ENCODE data around the gene PAK2. TPM values are rescaled to one million over a fixed set of nuclear protein-coding genes. Genes with fewer than 3 reads are reported as not detected.
"Not testable (repeated sequence)": the region's sequence is repeated elsewhere in the genome, so short reads cannot be mapped to it uniquely, and the experiment has no call there.

PAK2 gene
- total and polyA plus RNA-seq, 12 donors, result 15.3 to 62.0 (median 46.8) TPM

- no peak for DNase-seq
- Histone ChIP-seq H3K36me3 (replicated peaks in 1 of 2) (no peaks in the 10 kb centered on the region), H3K4me1 (replicated peaks in 1 of 2) (peaks cover 7 to 9% of the 10 kb centered on the region in 2 donors), H3K27me3 (no peaks in the 10 kb centered on the region), H3K9me3 (replicated peaks in 1 of 3) (no peaks in the 10 kb centered on the region), H3K4me3 (no peak overlapping the region), H3K27ac (no peak overlapping the region)
- no peak for TF ChIP-seq POLR2A (IDR thresholded peaks at IDR 0.05)
- TF ChIP-seq, protein P1, sequence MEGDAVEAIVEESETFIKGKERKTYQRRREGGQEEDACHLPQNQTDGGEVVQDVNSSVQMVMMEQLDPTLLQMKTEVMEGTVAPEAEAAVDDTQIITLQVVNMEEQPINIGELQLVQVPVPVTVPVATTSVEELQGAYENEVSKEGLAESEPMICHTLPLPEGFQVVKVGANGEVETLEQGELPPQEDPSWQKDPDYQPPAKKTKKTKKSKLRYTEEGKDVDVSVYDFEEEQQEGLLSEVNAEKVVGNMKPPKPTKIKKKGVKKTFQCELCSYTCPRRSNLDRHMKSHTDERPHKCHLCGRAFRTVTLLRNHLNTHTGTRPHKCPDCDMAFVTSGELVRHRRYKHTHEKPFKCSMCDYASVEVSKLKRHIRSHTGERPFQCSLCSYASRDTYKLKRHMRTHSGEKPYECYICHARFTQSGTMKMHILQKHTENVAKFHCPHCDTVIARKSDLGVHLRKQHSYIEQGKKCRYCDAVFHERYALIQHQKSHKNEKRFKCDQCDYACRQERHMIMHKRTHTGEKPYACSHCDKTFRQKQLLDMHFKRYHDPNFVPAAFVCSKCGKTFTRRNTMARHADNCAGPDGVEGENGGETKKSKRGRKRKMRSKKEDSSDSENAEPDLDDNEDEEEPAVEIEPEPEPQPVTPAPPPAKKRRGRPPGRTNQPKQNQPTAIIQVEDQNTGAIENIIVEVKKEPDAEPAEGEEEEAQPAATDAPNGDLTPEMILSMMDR (IDR thresholded peaks at IDR 0.05), result no peak
- intact Hi-C loops (cut with DNase I), result no loop called here
- WGBS, 4 donors, result 92 to 95% (median 94%) methylated on average over 8 of the region's 8 CpGs
These were observed 32.1 kb upstream of the PAK2 start for GRCh38 chr3:196707566-196707965.

DNA sequence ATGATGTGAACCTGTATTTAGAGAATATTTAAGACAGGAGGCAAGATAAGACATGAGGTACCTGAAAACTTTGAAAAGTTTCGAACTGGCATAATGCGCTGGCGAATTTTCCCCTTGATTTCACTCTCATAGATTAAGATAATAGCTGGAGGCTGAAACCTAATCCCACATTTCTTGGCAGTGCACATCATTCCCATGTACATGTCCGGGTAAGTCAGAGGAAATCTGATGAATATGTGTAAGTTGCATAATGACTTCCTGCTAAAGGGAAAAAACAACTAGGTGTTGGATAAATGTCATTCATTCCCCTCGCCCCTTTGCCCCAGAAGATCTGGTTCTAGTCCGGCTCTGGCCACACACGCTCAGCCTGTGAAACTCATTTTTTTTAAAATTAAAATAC, 31.2 kb upstream of the PAK2 start:
- 82 to 89% (median 84%) methylated on average over 7 of the region's 7 CpGs for WGBS, 4 donors
- DNase-seq, result no peak

GRCh38 chr3:196711838-196712513, 27.7 kb upstream of the PAK2 start, which contains the start of the genes CEP19 and PIGX:
Gene CEP19 (minus strand): TSS chr3:196712250. CDS start chr3:196708657, 3,593 bp downstream.
Gene PIGX (plus strand): TSS chr3:196712377.
- H3K27me3 ChIP-seq, result no peaks in the 10 kb centered on the region
- TF ChIP-seq, protein P1 (IDR thresholded peaks at IDR 0.05), result peak in 3 of 6 experiments; percentile 32 to 41 (median 40)
- peak; percentile 19 to 82 for TF ChIP-seq POLR2A (IDR thresholded peaks at IDR 0.05)
- H3K36me3 ChIP-seq (replicated peaks in 1 of 2), result no peaks in the 10 kb centered on the region
- peak; percentile 82 to 91 (median 86) for DNase-seq
- peak within 1 kb of the TSS; percentile 34 to 92 (median 84) for H3K4me3 ChIP-seq
- peak within 1 kb of the TSS; percentile 65 to 97 (median 94) for H3K27ac ChIP-seq
- H3K9me3 ChIP-seq (replicated peaks in 1 of 3), result no peaks in the 10 kb centered on the region
- intact Hi-C loops (cut with DNase I), result no loop called here
- 0 to 7% (median 0%) methylated on average over 3 to 68 of the region's 68 CpGs for WGBS, 4 donors
- H3K4me1 ChIP-seq (replicated peaks in 1 of 2), result peaks cover 14 to 15% of the 10 kb centered on the region in 2 donors

More for the DNA sequence above, 31.2 kb upstream of the PAK2 start:
- TF ChIP-seq, protein P1 (IDR thresholded peaks at IDR 0.05), result no peak
- no peak for TF ChIP-seq POLR2A (IDR thresholded peaks at IDR 0.05)
- no peaks in the 10 kb centered on the region for H3K36me3 ChIP-seq (replicated peaks in 1 of 2)
- H3K27ac ChIP-seq, result no peak overlapping the region
- H3K4me3 ChIP-seq, result no peak overlapping the region
- peaks cover 14% of the 10 kb centered on the region in 2 donors for H3K4me1 ChIP-seq (replicated peaks in 1 of 2)
- intact Hi-C loops (cut with DNase I), result no loop called here
- no peaks in the 10 kb centered on the region for H3K9me3 ChIP-seq (replicated peaks in 1 of 3)
- H3K27me3 ChIP-seq, result no peaks in the 10 kb centered on the region

- peak overlapping the region; percentile 65 to 97 (median 94) for H3K27ac ChIP-seq
- H3K36me3 ChIP-seq (replicated peaks in 1 of 2), result no peaks in the 10 kb centered on the region
- TF ChIP-seq, protein P1 (IDR thresholded peaks at IDR 0.05), result peak in 1 of 6 experiments; percentile 9
- TF ChIP-seq POLR2A (IDR thresholded peaks at IDR 0.05), result no peak
- peak; percentile 57 to 79 (median 71) for DNase-seq
- peaks cover 14 to 15% of the 10 kb centered on the region in 2 donors for H3K4me1 ChIP-seq (replicated peaks in 1 of 2)
- intact Hi-C loops (cut with DNase I), result no loop called here
- H3K27me3 ChIP-seq, result no peaks in the 10 kb centered on the region
- no peaks in the 10 kb centered on the region for H3K9me3 ChIP-seq (replicated peaks in 1 of 3)
- H3K4me3 ChIP-seq, result peak overlapping the region in 3 of 4 donors; percentile 78 to 92 (median 91)
- WGBS, 4 donors, result 4 to 22% (median 12%) methylated on average over 15 to 64 of the region's 64 CpGs
These were observed 26.9 kb upstream of the PAK2 start for GRCh38 chr3:196712514-196713413.

DNA sequence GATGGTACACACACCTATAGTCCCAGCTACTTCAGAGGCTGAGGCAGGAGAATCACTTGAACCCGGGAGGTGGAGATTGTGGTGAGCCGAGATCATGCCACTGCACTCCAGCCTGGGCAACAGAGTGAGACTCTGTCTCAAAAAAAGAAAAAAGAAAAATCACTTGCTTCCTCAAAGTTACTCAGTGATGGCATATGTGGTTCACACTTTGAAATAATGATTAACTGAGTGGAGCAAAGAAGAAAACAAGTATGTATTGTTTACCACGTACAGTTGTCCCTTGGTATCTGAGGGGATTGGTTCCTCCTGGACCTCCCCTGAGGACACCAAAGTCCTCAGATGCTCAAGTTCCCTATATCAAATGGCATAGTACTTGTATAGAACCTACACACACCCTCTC, 22.5 kb upstream of the PAK2 start:
- H3K36me3 ChIP-seq (replicated peaks in 1 of 2); H3K27ac ChIP-seq; H3K4me1 ChIP-seq (replicated peaks in 1 of 2); intact Hi-C loops (cut with DNase I); DNase-seq; H3K27me3 ChIP-seq; H3K4me3 ChIP-seq; H3K9me3 ChIP-seq (replicated peaks in 1 of 3): not testable (repeated sequence)
- 93 to 98% (median 97%) methylated on average over 3 of the region's 3 CpGs for WGBS, 4 donors
